ENCODE results near the gene PIRT. TPM values are rescaled to one million over a fixed set of nuclear protein-coding genes. Genes with fewer than 3 reads are reported as not detected.

The PIRT gene
- polyA plus RNA-seq, 1 donor (not counting 4 experiments of a cell fraction or from before 2014, with no cell fraction given) = not detected

DNA sequence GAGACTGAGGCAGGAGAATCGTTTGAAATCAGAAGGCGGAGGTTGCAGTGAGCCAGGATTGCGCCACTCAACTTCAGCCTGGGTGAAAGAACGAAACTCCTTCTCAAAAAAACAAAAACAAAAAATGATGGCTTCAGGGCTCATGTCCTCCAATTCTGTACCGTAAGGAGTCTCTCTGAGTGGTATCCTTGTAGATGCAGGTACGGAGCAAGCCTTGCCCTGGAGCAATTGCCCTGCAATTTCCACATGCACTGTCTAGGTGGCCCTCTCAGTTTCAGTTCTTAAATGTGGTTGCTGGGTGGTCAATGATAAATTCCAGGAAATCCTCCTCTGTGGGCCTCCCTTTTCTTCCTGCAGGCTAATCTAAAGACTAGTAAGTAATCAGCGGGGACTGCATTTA is 44.6 kb downstream of the PIRT start:
- Histone ChIP-seq H3K9me1 (ENCODE audit: control insufficient read depth, extremely low read depth, insufficient read depth, low read length) (no peaks in the 10 kb centered on the region), H3K4me2 (ENCODE audit: control insufficient read depth, extremely low read depth, insufficient read depth, low read depth, low read length) (no peak overlapping the region), H3K36me3 (ENCODE audit: control insufficient read depth in 2 of 2, extremely low read depth in 1 of 2, insufficient read depth in 2 of 2, low read length in 2 of 2) (no peaks in the 10 kb centered on the region), H3K79me2 (ENCODE audit: control insufficient read depth, insufficient read depth, low read length) (no peaks in the 10 kb centered on the region), H4K20me1 (ENCODE audit: control insufficient read depth, extremely low read depth, insufficient read depth, low read length) (no peaks in the 10 kb centered on the region), H3K4me1 (ENCODE audit: control insufficient read depth, extremely low read depth, insufficient read depth, low read length) (peaks cover 38% of the 10 kb centered on the region), H3K27ac (ENCODE audit: control insufficient read depth, insufficient read depth, low read length) (no peak overlapping the region), H3K9me3 (ENCODE audit: control insufficient read depth, low read depth, low read length) (no peaks in the 10 kb centered on the region), H3K27me3 (ENCODE audit: control insufficient read depth, extremely low read depth, insufficient read depth, low read length) (no peaks in the 10 kb centered on the region), H2AFZ (ENCODE audit: control insufficient read depth, low read length) (no peak overlapping the region), H3K4me3 (ENCODE audit: control insufficient read depth in 2 of 3, extremely low read depth in 1 of 3, insufficient read depth in 2 of 3, low read depth in 1 of 3, low read length in 3 of 3) (no peak overlapping the region), H3K9ac (ENCODE audit: control insufficient read depth, extremely low read depth, insufficient read depth, low read length) (no peak overlapping the region)
- TF ChIP-seq, protein P1, sequence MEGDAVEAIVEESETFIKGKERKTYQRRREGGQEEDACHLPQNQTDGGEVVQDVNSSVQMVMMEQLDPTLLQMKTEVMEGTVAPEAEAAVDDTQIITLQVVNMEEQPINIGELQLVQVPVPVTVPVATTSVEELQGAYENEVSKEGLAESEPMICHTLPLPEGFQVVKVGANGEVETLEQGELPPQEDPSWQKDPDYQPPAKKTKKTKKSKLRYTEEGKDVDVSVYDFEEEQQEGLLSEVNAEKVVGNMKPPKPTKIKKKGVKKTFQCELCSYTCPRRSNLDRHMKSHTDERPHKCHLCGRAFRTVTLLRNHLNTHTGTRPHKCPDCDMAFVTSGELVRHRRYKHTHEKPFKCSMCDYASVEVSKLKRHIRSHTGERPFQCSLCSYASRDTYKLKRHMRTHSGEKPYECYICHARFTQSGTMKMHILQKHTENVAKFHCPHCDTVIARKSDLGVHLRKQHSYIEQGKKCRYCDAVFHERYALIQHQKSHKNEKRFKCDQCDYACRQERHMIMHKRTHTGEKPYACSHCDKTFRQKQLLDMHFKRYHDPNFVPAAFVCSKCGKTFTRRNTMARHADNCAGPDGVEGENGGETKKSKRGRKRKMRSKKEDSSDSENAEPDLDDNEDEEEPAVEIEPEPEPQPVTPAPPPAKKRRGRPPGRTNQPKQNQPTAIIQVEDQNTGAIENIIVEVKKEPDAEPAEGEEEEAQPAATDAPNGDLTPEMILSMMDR (optimal IDR thresholded peaks at IDR 0.05 in 1 of 3, IDR thresholded peaks at IDR 0.05 in 1 of 3, conservative IDR thresholded peaks at IDR 0.05 in 1 of 3; ENCODE audit: extremely low read depth in 1 of 3, insufficient read depth in 2 of 3, low read length in 3 of 3) = no peak
- no peak for TF ChIP-seq EZH2 (IDR thresholded peaks at IDR 0.05; ENCODE audit: low read length)
- dilution Hi-C loops (cut with MboI; ENCODE audit: extremely low pct_ligation_motif_present, low sequenced_read_pairs) = no loop called here
- FAIRE-seq (no peak), DNase-seq (ENCODE audit: low read depth, low spot score) (no peak)

DNA sequence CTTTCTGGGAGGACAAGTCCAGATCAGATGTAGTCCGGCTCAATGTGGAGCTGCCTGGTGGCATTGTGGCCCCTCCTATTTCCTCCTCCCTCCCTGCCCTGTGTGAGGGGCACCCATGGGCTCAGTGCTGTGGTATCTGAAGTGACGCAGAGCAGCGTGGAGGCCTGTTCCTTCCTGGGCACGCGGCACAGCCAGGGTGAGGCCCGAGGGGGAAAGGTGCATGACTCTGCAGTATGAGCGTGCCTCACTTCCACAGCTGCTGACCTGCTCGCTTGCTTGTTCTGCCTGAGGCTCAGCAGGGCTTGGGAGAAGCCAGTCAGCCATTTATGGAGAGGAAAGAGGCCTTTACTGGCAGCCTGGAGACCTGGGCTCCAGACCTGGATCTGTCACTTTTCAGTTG is 45.7 kb downstream of the PIRT start:
- Histone ChIP-seq H3K4me3 (ENCODE audit: control insufficient read depth in 2 of 3, extremely low read depth in 1 of 3, insufficient read depth in 2 of 3, low read depth in 1 of 3, low read length in 3 of 3) (no peak overlapping the region), H3K27ac (ENCODE audit: control insufficient read depth, insufficient read depth, low read length) (peak overlapping the region; percentile 91), H3K4me2 (ENCODE audit: control insufficient read depth, extremely low read depth, insufficient read depth, low read depth, low read length) (peak overlapping the region; percentile 54), H3K36me3 (ENCODE audit: control insufficient read depth in 2 of 2, extremely low read depth in 1 of 2, insufficient read depth in 2 of 2, low read length in 2 of 2) (no peaks in the 10 kb centered on the region), H3K79me2 (ENCODE audit: control insufficient read depth, insufficient read depth, low read length) (no peaks in the 10 kb centered on the region), H3K9ac (ENCODE audit: control insufficient read depth, extremely low read depth, insufficient read depth, low read length) (peak overlapping the region; percentile 65), H3K9me1 (ENCODE audit: control insufficient read depth, extremely low read depth, insufficient read depth, low read length) (no peaks in the 10 kb centered on the region), H3K27me3 (ENCODE audit: control insufficient read depth, extremely low read depth, insufficient read depth, low read length) (no peaks in the 10 kb centered on the region), H4K20me1 (ENCODE audit: control insufficient read depth, extremely low read depth, insufficient read depth, low read length) (no peaks in the 10 kb centered on the region), H3K4me1 (ENCODE audit: control insufficient read depth, extremely low read depth, insufficient read depth, low read length) (peaks cover 28% of the 10 kb centered on the region), H3K9me3 (ENCODE audit: control insufficient read depth, low read depth, low read length) (no peaks in the 10 kb centered on the region), H2AFZ (ENCODE audit: control insufficient read depth, low read length) (peak overlapping the region; percentile 91)
- peak; percentile 88 for FAIRE-seq
- no peak for TF ChIP-seq EZH2 (IDR thresholded peaks at IDR 0.05; ENCODE audit: low read length)
- TF ChIP-seq, protein P1 (optimal IDR thresholded peaks at IDR 0.05 in 1 of 3, IDR thresholded peaks at IDR 0.05 in 1 of 3, conservative IDR thresholded peaks at IDR 0.05 in 1 of 3; ENCODE audit: extremely low read depth in 1 of 3, insufficient read depth in 2 of 3, low read length in 3 of 3) = no peak
- DNase-seq (ENCODE audit: low read depth, low spot score) = peak; percentile 89
- dilution Hi-C loops (cut with MboI; ENCODE audit: extremely low pct_ligation_motif_present, low sequenced_read_pairs) = no loop called here

Measured in keratinocyte (primary cell).